ENCODE data around the gene DDX24. TPM values are rescaled to one million over a fixed set of nuclear protein-coding genes. Genes with fewer than 3 reads are reported as not detected.

The DDX24 gene
- polyA plus RNA-seq, 1 donor (not counting 4 experiments of a cell fraction or from before 2014, with no cell fraction given), result 171 TPM

DNA sequence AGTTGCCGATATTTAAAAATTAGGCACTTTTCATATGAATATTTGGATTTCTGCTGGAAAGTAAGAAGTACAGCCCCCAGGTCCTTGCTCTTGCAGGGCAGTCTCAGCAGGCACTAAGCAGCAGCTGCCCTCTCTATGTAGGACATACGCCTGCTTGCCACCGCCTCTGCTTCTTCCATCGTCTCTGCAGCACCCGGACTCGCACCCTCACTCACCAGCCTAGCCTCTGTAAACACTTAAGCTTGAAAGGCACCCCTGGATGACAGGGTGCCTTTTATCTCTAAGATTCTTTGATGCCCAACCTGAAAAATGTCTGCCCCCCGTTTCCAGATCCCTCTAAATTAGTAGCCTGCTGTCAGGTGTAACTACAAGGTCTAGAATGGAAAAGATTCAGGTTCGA is 35.9 kb downstream of the DDX24 start:
- H3K79me2 ChIP-seq (ENCODE audit: control insufficient read depth, insufficient read depth, low read length), result no peaks in the 10 kb centered on the region
- no peaks in the 10 kb centered on the region for H3K9me1 ChIP-seq (ENCODE audit: control insufficient read depth, extremely low read depth, insufficient read depth, low read length)
- no peaks in the 10 kb centered on the region for H4K20me1 ChIP-seq (ENCODE audit: control insufficient read depth, extremely low read depth, insufficient read depth, low read length)
- H3K4me2 ChIP-seq (ENCODE audit: control insufficient read depth, extremely low read depth, insufficient read depth, low read depth, low read length), result no peak overlapping the region
- TF ChIP-seq EZH2 (IDR thresholded peaks at IDR 0.05; ENCODE audit: low read length) (no peak), CTCF (optimal IDR thresholded peaks at IDR 0.05 in 1 of 3, IDR thresholded peaks at IDR 0.05 in 1 of 3, conservative IDR thresholded peaks at IDR 0.05 in 1 of 3; ENCODE audit: extremely low read depth in 1 of 3, insufficient read depth in 2 of 3, low read length in 3 of 3) (no peak)
- no peaks in the 10 kb centered on the region for H3K9me3 ChIP-seq (ENCODE audit: control insufficient read depth, low read depth, low read length)
- peaks cover 17 to 26% of the 10 kb centered on the region in 2 experiments for H3K36me3 ChIP-seq (ENCODE audit: control insufficient read depth in 2 of 2, extremely low read depth in 1 of 2, insufficient read depth in 2 of 2, low read length in 2 of 2)
- no peaks in the 10 kb centered on the region for H3K4me1 ChIP-seq (ENCODE audit: control insufficient read depth, extremely low read depth, insufficient read depth, low read length)
- H3K9ac ChIP-seq (ENCODE audit: control insufficient read depth, extremely low read depth, insufficient read depth, low read length), result no peak overlapping the region
- H3K27me3 ChIP-seq (ENCODE audit: control insufficient read depth, extremely low read depth, insufficient read depth, low read length), result no peaks in the 10 kb centered on the region
- DNase-seq (ENCODE audit: low read depth, low spot score) (no peak), FAIRE-seq (no peak)
- H2AFZ ChIP-seq (ENCODE audit: control insufficient read depth, low read length), result no peak overlapping the region
- H3K27ac ChIP-seq (ENCODE audit: control insufficient read depth, insufficient read depth, low read length), result no peak overlapping the region
- dilution Hi-C loops (cut with MboI; ENCODE audit: extremely low pct_ligation_motif_present, low sequenced_read_pairs), result no loop called here
- H3K4me3 ChIP-seq (ENCODE audit: control insufficient read depth in 2 of 3, extremely low read depth in 1 of 3, insufficient read depth in 2 of 3, low read depth in 1 of 3, low read length in 3 of 3), result no peak overlapping the region

- Histone ChIP-seq H3K4me2 (ENCODE audit: control insufficient read depth, extremely low read depth, insufficient read depth, low read depth, low read length) (no peak overlapping the region), H3K9me3 (ENCODE audit: control insufficient read depth, low read depth, low read length) (no peaks in the 10 kb centered on the region), H3K4me1 (ENCODE audit: control insufficient read depth, extremely low read depth, insufficient read depth, low read length) (no peaks in the 10 kb centered on the region), H3K4me3 (ENCODE audit: control insufficient read depth in 2 of 3, extremely low read depth in 1 of 3, insufficient read depth in 2 of 3, low read depth in 1 of 3, low read length in 3 of 3) (no peak overlapping the region), H3K9me1 (ENCODE audit: control insufficient read depth, extremely low read depth, insufficient read depth, low read length) (no peaks in the 10 kb centered on the region), H3K36me3 (ENCODE audit: control insufficient read depth in 2 of 2, extremely low read depth in 1 of 2, insufficient read depth in 2 of 2, low read length in 2 of 2) (peaks cover 18 to 26% of the 10 kb centered on the region in 2 experiments), H2AFZ (ENCODE audit: control insufficient read depth, low read length) (no peak overlapping the region), H3K79me2 (ENCODE audit: control insufficient read depth, insufficient read depth, low read length) (no peaks in the 10 kb centered on the region), H4K20me1 (ENCODE audit: control insufficient read depth, extremely low read depth, insufficient read depth, low read length) (no peaks in the 10 kb centered on the region), H3K9ac (ENCODE audit: control insufficient read depth, extremely low read depth, insufficient read depth, low read length) (no peak overlapping the region), H3K27me3 (ENCODE audit: control insufficient read depth, extremely low read depth, insufficient read depth, low read length) (no peaks in the 10 kb centered on the region), H3K27ac (ENCODE audit: control insufficient read depth, insufficient read depth, low read length) (no peak overlapping the region)
- dilution Hi-C loops (cut with MboI; ENCODE audit: extremely low pct_ligation_motif_present, low sequenced_read_pairs), result no loop called here
- no peak for DNase-seq (ENCODE audit: low read depth, low spot score)
- TF ChIP-seq EZH2 (IDR thresholded peaks at IDR 0.05; ENCODE audit: low read length) (no peak), CTCF (optimal IDR thresholded peaks at IDR 0.05 in 1 of 3, IDR thresholded peaks at IDR 0.05 in 1 of 3, conservative IDR thresholded peaks at IDR 0.05 in 1 of 3; ENCODE audit: extremely low read depth in 1 of 3, insufficient read depth in 2 of 3, low read length in 3 of 3) (no peak)
- FAIRE-seq, result no peak
Observed at GRCh38 chr14:94044476-94045091, 36.4 kb downstream of the DDX24 start.

Measured in keratinocyte (primary cell).